T follicular helper cell (primary cell): ENCODE data around the gene C1orf116.

ENCODE experiments used
- DNase-seq: peaks from one replicate; pipeline ENCODE4 v3.0.0-alpha.2; 2020; ENCODE audit warnings: low read depth

Gene C1orf116

GRCh38 chr1:207019661-207020060 lies 12.9 kb downstream of the C1orf116 start:
- no peak for DNase-seq

GRCh38 chr1:207019161-207019560 lies 13.4 kb downstream of the C1orf116 start:
- no peak for DNase-seq

GRCh38 chr1:207018707-207019106 lies 13.8 kb downstream of the C1orf116 start:
- DNase-seq: no peak

GRCh38 chr1:207017615-207018559 lies 14.7 kb downstream of the C1orf116 start:
- DNase-seq: no peak

- DNase-seq: no peak
Measured at GRCh38 chr1:207015791-207016190, 16.8 kb downstream of the C1orf116 start.

GRCh38 chr1:207014728-207015127 lies 17.8 kb downstream of the C1orf116 start:
- no peak for DNase-seq

GRCh38 chr1:207013321-207014085 lies 19.1 kb downstream of the C1orf116 start:
- DNase-seq: no peak

GRCh38 chr1:207010726-207011125 lies 21.8 kb downstream of the C1orf116 start:
- no peak for DNase-seq

GRCh38 chr1:207009945-207010344 lies 22.6 kb downstream of the C1orf116 start:
- no peak for DNase-seq

- DNase-seq: no peak
Measured at GRCh38 chr1:207009182-207009850, 23.2 kb downstream of the C1orf116 start.

GRCh38 chr1:207007352-207008033 lies 25.1 kb downstream of the C1orf116 start:
- no peak for DNase-seq

GRCh38 chr1:207006914-207007313 lies 25.6 kb downstream of the C1orf116 start:
- no peak for DNase-seq

GRCh38 chr1:207006083-207006482 lies 26.5 kb downstream of the C1orf116 start:
- DNase-seq: no peak

- peak; percentile 4 for DNase-seq
Measured at GRCh38 chr1:207004931-207005830, 27.4 kb downstream of the C1orf116 start.

- no peak for DNase-seq
Measured at GRCh38 chr1:207003210-207003609, 29.3 kb downstream of the C1orf116 start.

- DNase-seq: no peak
Measured at GRCh38 chr1:207002724-207003146, 29.8 kb downstream of the C1orf116 start.

- no peak for DNase-seq
Measured at GRCh38 chr1:207001492-207002245, 30.9 kb downstream of the C1orf116 start.

GRCh38 chr1:207000651-207001291 lies 31.8 kb downstream of the C1orf116 start:
- DNase-seq: no peak

- DNase-seq: no peak
Measured at GRCh38 chr1:206998816-206999215, 33.7 kb downstream of the C1orf116 start.
